ENCODE data around the gene CPAMD8. TPM values are rescaled to one million over a fixed set of nuclear protein-coding genes. Genes with fewer than 3 reads are reported as not detected.

CPAMD8 gene
- total RNA-seq, 2 donors from 2014 or later = 2.0 to 5.2 TPM

DNA sequence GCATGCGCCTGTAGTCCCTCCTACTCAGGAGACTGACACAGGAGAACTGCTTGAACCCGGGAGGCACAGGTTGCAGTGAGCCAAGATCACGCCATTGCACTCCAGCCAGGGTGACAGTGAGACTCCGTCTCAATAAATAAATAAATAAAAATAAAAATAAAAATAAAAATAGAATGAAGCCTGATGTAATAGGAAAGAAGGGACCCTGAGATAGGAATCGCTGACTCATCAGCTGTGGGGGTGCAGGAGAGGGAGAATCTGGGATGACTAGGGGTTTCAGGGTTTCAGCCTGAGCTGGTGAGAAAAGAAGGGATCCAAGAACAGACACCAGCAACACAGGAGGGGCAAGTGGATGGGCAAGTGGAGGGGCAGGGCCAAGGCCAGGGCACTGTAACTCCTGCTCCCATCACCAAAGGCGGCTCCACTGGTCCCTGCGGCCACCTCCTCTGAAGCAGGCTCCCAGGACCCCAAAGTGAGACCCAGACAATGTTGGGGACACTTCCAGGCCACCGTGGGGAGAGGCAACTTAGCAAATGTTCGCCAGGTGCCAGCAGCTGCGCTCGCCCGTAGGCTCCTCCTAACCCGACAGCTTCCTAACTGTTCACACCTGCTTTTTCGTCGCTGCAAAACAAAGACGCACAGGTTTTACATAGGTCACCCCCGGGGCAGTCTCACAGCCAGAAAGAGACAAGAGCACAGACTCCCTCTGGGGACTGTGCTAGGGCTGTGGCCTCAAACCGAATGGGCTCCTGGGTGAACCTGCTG, 47.4 kb upstream of the CPAMD8 start:
- no peaks in the 10 kb centered on the region for H3K27me3 ChIP-seq
- H3K4me3 ChIP-seq = no peak overlapping the region
- ATAC-seq (no peak), DNase-seq (no peak)
- peak overlapping the region in 2 of 4 donors; percentile 82 to 87 for H3K27ac ChIP-seq
- H3K9me3 ChIP-seq = no peaks in the 10 kb centered on the region
- 43 to 55% methylated on average over 18 of the region's 18 CpGs for WGBS, 2 donors
- TF ChIP-seq, protein P1, sequence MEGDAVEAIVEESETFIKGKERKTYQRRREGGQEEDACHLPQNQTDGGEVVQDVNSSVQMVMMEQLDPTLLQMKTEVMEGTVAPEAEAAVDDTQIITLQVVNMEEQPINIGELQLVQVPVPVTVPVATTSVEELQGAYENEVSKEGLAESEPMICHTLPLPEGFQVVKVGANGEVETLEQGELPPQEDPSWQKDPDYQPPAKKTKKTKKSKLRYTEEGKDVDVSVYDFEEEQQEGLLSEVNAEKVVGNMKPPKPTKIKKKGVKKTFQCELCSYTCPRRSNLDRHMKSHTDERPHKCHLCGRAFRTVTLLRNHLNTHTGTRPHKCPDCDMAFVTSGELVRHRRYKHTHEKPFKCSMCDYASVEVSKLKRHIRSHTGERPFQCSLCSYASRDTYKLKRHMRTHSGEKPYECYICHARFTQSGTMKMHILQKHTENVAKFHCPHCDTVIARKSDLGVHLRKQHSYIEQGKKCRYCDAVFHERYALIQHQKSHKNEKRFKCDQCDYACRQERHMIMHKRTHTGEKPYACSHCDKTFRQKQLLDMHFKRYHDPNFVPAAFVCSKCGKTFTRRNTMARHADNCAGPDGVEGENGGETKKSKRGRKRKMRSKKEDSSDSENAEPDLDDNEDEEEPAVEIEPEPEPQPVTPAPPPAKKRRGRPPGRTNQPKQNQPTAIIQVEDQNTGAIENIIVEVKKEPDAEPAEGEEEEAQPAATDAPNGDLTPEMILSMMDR (IDR thresholded peaks at IDR 0.05) = no peak
- TF ChIP-seq POLR2A (IDR thresholded peaks at IDR 0.05) = no peak
- H3K36me3 ChIP-seq (replicated peaks in 1 of 2; ENCODE audit: insufficient read depth in 1 of 2, low read depth in 2 of 2) = no peaks in the 10 kb centered on the region
- intact Hi-C loops (cut with DNase I) = loop anchor here (10.0 kb wide), 1 partner anchor 141 kb away; the partner anchor contains the start of gene USE1
- peaks cover 25% of the 10 kb centered on the region for H3K4me1 ChIP-seq

DNA sequence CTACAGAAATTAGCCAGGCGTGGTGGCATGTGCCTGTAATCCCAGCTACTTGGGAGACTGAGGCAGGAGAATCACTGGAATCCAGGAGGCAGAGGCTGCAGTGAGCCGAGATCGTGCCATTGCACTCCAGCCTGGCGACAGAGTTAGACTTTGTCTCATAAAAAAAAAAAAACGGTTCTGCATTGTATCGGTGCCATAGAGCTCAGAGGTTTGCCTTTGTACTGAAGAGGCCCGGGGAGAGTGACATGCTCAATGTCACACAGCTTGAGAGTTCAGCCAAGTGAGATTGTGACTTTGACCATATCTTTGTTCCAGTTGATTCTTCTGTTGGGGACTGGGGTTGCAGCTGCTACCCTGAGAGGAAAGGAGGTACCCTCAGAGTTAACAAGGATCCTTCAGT, 44.3 kb upstream of the CPAMD8 start:
- Histone ChIP-seq H3K9me3 (no peaks in the 10 kb centered on the region), H3K4me3 (no peak overlapping the region), H3K27ac (no peak overlapping the region), H3K27me3 (no peaks in the 10 kb centered on the region), H3K4me1 (peaks cover 10% of the 10 kb centered on the region), H3K36me3 (replicated peaks in 1 of 2; ENCODE audit: insufficient read depth in 1 of 2, low read depth in 2 of 2) (no peaks in the 10 kb centered on the region)
- ATAC-seq (no peak), DNase-seq (no peak)
- TF ChIP-seq POLR2A (IDR thresholded peaks at IDR 0.05) = no peak
- TF ChIP-seq, protein P1 (IDR thresholded peaks at IDR 0.05) = no peak
- WGBS, 2 donors = 84 to 91% methylated on average over 7 of the region's 7 CpGs
- intact Hi-C loops (cut with DNase I) = loop anchor here (10.0 kb wide), 1 partner anchor 144 kb away; the partner anchor contains the start of gene USE1

GRCh38 chr19:17070421-17070820, 43.8 kb upstream of the CPAMD8 start:
- Histone ChIP-seq H3K4me3 (no peak overlapping the region), H3K27ac (no peak overlapping the region), H3K36me3 (replicated peaks in 1 of 2; ENCODE audit: insufficient read depth in 1 of 2, low read depth in 2 of 2) (no peaks in the 10 kb centered on the region), H3K9me3 (no peaks in the 10 kb centered on the region), H3K4me1 (peaks cover 10% of the 10 kb centered on the region), H3K27me3 (no peaks in the 10 kb centered on the region)
- intact Hi-C loops (cut with DNase I) = loop anchor here (10.0 kb wide), 1 partner anchor 144 kb away; the partner anchor contains the start of gene USE1
- TF ChIP-seq, protein P1 (IDR thresholded peaks at IDR 0.05) = no peak
- no peak for TF ChIP-seq POLR2A (IDR thresholded peaks at IDR 0.05)
- 90% methylated on average over 12 of the region's 12 CpGs for WGBS, 2 donors
- ATAC-seq (no peak), DNase-seq (no peak)

DNA sequence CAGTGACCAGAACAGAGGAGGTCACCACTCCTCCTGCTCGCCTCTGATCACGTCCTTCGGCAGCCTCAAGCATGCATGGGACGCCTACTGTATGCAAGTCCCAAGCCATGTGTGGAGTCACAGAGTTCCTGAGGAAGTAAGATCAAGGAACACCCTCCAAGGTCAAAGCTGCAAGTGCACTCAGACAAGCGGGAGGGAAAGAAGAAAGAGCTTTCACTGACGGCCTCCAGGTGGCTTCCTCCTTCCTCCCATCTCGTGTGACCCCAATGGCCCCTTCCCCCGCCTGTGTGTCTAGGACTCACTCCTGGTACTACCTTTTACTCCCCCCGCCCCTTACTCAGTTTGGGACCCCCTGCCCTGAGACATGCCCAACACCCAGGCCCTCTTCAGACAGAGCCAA, 42.6 kb upstream of the CPAMD8 start:
- ATAC-seq (no peak), DNase-seq (no peak)
- intact Hi-C loops (cut with DNase I) = loop anchor here (5.0 kb wide), 1 partner anchor 213 kb away; the partner anchor contains the start of gene ANKLE1
- Histone ChIP-seq H3K27me3 (no peaks in the 10 kb centered on the region), H3K4me3 (no peak overlapping the region), H3K4me1 (peaks cover 3% of the 10 kb centered on the region), H3K9me3 (no peaks in the 10 kb centered on the region), H3K36me3 (replicated peaks in 1 of 2; ENCODE audit: insufficient read depth in 1 of 2, low read depth in 2 of 2) (no peaks in the 10 kb centered on the region), H3K27ac (no peak overlapping the region)
- TF ChIP-seq POLR2A (IDR thresholded peaks at IDR 0.05) = no peak
- TF ChIP-seq, protein P1 (IDR thresholded peaks at IDR 0.05) = no peak
- WGBS, 2 donors = 78 to 84% methylated on average over 9 of the region's 9 CpGs

Data from body of pancreas (tissue), 4 donors.